Stimulated activated CD4-positive, alpha-beta T cell treated with anti-CD3 and anti-CD28 coated beads, Interleukin-4, amount 100 ng/mL, for 4 hours (primary cell): Measurements from ENCODE around the gene KCNMB2.
"Not testable (repeated sequence)": the region's sequence is repeated elsewhere in the genome, so short reads cannot be mapped to it uniquely, and the experiment has no call there.

Experiments
- DNase-seq, 2 experiments: peaks; one replicate each; pipeline ENCODE4 v3.0.0-alpha.2; 2020

The KCNMB2 gene

GRCh38 chr3:178707311-178708031 lies 171.2 kb downstream of the KCNMB2 start:
- no peak for DNase-seq

GRCh38 chr3:178709051-178709450 lies 172.8 kb downstream of the KCNMB2 start:
- DNase-seq = no peak

DNA sequence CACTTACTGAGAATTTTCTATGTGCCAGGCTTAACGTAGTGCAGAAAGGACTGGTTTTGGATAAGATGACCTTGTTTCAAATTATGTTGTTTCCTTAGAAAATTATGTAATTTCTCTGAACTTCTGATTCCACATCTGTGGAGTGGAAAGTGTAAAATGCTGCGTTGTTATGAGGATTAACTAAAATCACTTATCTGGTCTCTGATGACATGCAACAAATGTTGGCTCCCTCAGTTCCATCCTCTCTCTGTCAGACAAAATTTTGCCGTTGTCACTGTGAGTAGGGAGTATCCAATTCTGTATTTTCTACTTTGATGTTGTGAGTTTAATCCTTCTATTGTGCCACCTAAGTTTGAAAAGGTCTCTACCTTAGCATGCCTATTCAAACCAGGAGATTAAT lies 175.5 kb downstream of the KCNMB2 start:
- no peak for DNase-seq

DNA sequence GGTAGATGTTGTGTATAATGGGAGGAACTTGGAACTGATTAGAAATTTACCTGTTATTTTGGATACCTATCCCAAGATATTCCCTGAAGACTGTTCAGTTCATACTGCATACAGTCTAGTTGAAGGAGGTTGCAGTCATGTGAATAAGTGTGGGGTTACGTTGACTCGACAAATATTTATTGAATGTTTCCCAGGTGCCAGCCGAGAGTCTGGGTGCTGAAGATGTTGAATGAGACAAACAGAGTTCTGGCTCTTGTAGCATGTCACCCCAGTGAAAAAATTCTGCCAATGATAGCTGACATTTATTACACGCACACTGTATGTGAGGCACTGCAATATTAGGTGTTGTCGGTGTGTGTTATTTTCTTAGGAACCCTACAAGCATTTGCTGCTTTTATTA lies 176.0 kb downstream of the KCNMB2 start:
- no peak for DNase-seq

DNA sequence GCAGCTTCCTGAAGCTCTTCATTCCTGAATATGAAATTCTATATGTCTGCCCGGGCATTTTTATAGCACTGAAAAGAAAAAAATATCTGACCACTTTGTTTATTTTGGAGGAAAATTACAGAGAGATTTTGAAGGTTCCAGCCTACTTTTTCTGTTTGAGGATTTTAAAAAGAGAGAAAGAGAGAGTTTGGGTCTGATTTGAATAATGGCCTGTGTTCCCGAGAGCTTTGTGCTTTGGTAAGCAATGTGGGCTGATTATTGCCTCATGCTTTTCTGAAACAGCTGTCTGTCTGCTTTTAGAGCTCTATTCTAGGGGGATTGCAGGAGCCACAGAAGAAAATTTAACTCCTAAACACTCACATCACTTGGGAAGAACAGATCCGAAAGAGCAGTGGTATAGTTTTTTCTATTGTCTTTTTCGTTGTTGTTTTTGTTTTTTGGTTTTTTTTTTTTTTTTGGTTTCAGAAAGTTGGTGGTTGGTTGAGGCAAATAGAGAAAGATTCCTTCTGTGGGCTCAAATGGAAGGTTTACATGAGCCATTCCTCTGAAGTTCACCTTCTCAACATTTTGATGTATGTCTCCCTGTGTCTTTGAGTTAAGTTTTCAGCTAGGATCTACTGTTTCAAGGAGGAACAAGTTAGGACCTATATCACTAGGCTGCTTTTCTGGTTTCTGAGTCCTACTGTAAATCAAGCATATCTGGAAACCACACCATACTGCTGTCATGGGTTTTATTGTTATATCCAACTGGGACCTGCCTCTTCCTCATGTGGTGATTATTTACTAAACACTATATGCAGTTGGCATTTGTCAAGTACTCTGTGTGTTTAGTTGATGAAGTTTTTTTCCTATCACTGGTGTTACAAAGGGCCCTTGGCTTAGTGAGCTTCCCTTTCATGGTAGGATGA lies 178.9 kb downstream of the KCNMB2 start:
- DNase-seq = no peak

DNA sequence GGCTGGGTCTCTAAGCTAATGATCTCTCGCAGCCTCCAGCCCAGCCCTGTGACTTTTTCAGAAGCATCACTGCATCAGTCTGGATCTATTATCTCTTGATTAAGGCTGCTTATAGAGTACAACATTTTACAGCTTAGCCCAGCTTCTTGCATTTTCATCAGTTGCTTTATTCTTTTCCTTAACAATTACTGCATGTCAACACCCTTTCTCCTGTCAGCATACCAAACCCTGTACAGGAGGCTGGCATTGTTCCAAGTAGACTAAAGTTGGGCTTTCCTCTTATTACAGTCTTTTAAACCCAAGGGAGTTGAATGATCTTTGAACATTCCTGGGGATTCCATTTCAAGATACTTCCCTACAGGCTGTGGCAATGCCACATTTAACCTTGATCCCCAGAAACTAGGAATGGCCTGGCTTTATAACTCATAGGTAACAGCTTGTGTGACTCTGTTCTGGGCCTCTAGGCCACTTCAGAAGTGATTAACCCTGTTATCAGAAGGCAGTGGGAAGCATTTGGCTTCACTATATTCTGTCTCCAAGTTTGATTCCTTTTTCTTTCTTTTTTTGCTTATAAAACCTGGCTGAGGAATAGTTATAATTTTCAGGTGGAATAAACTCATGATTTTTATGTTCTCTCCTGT lies 182.9 kb downstream of the KCNMB2 start:
- DNase-seq = no peak

DNA sequence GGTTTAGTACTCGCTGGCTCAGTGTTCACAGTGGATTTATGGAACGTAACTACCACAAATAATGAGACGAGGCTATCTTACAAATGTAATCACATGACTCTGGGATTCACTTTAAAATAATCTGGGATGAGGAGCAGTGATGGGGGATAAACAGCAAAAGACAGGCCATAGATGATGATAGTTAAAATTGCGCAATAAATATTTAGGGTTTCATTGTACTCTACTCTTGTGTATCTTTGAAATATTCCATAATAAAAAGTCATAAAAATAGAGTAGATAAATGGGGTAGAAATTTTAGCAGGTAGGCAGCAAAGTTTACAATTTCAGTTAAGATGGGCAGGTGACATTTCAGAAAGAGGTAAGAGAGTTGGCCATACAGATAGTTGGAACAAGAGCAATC lies 196.6 kb downstream of the KCNMB2 start:
- no peak for DNase-seq

- no peak for DNase-seq
These were observed 198.9 kb downstream of the KCNMB2 start for GRCh38 chr3:178735032-178735674.

DNA sequence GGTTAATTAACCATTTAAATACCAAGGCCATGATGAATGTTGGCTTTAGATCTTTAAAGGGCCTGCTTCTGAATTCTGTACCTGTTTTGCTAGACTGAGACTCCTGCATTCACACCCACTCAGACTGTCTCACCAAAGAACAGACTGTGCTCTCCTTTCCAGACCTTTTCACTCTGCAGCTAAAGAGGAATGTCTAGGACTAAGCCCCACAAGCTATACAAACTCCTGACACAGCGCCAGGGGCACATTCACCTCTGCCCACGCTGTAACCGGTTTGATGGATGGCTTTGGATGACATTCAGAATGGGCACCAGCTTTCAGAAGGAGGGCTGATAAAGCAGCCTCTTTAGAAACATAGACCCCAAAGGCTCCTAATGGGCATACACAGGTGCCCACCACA lies 200.1 kb downstream of the KCNMB2 start:
- no peak for DNase-seq

DNA sequence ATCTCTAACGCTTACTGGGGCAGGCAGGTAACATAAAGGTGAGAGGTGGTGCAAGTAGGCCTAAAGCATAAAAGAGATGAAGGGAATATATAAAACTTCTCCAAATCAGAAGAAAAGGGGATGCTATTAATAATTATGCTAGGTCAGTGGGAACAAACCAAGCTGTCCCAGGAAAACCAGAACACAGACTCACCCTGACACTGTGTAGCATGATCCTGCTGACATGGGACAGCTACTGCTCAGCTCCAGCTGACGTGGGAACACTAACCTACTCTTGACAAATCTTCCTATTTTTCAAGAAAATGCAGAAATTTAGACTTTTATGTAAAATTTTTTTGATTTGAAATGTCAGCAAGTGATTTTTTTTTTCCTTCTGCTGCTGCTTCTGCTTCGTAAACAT lies 203.5 kb downstream of the KCNMB2 start:
- no peak for DNase-seq

DNA sequence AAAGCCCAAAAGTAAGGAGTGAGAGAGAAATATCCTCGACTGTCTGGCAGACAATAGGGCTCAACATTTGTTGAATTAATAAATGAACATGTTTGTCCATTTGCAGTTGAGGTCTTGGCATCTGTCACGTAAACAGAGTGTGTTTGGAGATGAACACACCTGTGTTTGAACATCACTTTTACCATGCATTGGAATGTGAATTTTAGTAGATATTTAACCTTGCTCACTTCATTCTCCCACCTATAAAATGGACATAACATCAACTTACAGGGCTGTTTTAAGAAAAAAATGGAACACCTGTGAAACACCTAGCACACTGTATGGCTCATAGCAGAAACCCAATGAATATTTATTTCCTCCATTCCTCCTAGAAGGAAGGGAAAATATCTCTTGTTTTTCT lies 204.8 kb downstream of the KCNMB2 start:
- DNase-seq = no peak

GRCh38 chr3:178743297-178743696 lies 207.1 kb downstream of the KCNMB2 start:
- DNase-seq = no peak

GRCh38 chr3:178745861-178746655 lies 209.8 kb downstream of the KCNMB2 start:
- DNase-seq = not testable (repeated sequence)

- DNase-seq = no peak
These were observed 212.6 kb downstream of the KCNMB2 start for GRCh38 chr3:178748874-178749273.

- DNase-seq = no peak
These were observed 213.2 kb downstream of the KCNMB2 start for GRCh38 chr3:178749471-178749870.

DNA sequence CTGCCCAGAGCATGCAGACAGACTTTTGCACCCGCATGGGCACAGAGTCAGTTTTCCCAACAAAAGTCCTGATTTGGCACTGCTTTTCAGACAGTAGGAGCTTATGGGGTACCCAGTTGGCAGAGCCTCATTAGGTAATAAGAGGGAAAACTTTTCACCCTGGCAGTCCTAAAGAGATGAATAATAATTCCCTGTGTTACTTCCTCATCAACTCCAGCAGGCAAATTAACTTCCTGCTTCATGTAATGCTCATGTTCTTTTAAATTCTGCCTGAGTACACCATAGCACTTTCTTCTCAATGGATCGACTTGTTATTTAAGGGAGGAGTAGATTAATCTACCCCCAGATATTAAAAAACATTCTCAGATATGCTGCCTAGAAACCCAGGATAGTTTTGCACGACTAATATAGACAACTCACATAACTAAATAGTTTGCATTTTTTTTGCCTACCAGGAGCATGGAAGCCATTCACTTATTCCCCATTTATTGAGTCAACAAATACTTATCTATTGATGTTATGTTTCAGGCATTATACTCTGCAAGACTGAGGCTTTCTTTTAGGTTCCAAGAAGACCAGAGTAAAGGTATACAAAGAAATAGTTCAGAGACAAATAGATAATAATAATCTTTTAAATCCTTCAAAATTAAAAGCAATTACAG lies 214.5 kb downstream of the KCNMB2 start:
- DNase-seq = no peak

DNA sequence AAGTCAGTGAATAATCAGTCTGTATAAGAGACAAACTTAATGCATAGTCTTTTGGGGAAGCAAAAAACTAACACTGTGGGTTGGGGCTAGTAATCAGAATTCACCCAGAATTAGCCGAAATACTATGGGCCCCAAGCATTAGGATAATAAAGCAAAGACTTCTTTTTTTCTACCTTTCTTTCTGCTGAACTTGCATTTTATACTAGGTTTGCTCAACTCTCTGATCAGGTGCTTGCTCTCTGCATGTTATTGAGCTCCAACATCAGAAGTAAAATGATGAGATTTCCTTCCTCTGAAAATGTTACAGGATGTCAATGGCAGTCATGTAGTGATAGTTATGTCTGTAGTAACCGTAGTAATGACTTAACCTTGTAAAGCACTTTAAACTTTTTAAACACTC lies 216.6 kb downstream of the KCNMB2 start:
- DNase-seq = no peak

DNA sequence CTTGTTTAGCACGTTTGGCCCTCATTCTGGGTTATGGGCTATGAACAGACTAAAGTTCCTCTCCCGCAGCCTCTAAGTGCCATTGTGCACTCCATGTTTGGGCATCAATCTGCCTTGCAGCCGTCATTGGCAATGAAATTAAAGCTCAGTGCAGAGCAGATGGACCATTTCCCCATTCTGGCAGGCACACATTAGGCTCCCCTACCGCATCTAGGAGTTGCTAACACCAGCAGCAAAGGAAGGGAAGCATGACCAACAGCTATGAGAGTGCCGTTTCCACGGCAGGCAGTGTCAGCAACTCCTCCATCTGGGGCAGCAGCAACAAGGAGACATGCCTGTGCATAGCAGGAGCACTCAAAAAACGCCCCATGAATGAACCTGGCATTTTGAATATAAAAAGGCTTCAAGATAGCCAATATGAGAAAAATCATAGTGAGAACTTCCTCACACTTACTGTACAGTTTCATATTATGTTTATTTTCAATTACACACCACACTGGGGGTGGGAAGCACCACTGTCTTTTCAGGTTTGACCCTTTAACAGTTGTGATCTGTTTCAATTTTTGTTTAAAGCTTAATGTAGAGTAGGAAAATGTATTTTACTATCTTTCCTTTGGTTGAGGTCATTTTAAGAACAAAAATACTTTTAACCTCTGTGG lies 218.7 kb downstream of the KCNMB2 start:
- no peak for DNase-seq

DNA sequence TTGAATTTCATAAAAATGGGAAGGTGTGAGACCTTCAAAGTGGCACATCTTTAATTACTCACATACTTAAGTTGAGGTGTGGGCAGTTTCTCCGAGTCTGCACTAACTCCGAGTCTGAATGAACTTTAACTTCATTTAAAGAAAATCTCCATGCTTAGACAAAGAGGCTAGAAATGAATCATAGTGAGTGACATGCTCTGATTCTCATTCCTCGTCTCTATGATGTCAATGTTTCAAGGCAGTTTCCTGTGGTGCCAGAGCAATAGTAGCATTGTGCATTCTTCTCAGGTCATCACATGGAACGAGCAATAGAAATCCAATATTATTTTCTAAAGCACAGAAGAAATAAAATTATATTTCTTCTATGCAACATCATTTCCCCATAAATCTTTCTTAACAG lies 224.8 kb downstream of the KCNMB2 start:
- DNase-seq = no peak

DNA sequence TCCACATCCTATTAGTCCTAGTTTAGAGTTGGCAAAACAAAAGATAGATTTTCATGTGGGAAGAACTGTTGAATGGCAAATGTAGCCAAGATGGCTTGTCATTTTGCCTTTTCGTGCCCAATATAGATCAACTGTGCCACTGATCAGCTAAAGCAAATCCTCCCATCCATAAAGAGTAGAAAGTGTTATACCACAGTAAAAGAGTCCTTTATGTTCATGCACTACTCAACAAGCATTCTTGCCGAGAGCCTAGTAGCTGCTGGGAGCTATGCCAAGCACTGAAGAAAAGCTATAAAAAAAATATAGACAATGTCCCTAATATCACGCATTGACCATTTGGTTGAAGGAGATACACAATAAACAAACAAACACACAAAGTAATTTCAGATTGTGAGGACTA lies 225.2 kb downstream of the KCNMB2 start:
- no peak for DNase-seq

GRCh38 chr3:178762385-178762784 lies 226.1 kb downstream of the KCNMB2 start:
- DNase-seq = no peak
